IPS DF 19.7 (cell line): ENCODE results near the gene MEIOB.

Source experiments
- DNase-seq: peaks from one replicate; pipeline ENCODE4 v3.0.0-alpha.2; 2013; ENCODE audit warnings: low read depth, low spot score

The MEIOB gene

GRCh38 chr16:1788095-1788707, 83.8 kb downstream of the MEIOB start:
- no peak for DNase-seq

GRCh38 chr16:1787322-1788094, 84.5 kb downstream of the MEIOB start:
- DNase-seq = no peak

GRCh38 chr16:1787056-1787321, 85.0 kb downstream of the MEIOB start:
- DNase-seq = no peak

GRCh38 chr16:1786242-1787055, 85.5 kb downstream of the MEIOB start:
- DNase-seq = no peak

GRCh38 chr16:1785846-1786170, 86.2 kb downstream of the MEIOB start:
- DNase-seq = no peak

- DNase-seq = no peak
Measured at GRCh38 chr16:1784977-1785845, 86.8 kb downstream of the MEIOB start.
